ENCODE measurements around the gene CDC45.

- TF ChIP-seq POLR2A (IDR thresholded peaks at IDR 0.05), result no peak
- TF ChIP-seq, protein P1, sequence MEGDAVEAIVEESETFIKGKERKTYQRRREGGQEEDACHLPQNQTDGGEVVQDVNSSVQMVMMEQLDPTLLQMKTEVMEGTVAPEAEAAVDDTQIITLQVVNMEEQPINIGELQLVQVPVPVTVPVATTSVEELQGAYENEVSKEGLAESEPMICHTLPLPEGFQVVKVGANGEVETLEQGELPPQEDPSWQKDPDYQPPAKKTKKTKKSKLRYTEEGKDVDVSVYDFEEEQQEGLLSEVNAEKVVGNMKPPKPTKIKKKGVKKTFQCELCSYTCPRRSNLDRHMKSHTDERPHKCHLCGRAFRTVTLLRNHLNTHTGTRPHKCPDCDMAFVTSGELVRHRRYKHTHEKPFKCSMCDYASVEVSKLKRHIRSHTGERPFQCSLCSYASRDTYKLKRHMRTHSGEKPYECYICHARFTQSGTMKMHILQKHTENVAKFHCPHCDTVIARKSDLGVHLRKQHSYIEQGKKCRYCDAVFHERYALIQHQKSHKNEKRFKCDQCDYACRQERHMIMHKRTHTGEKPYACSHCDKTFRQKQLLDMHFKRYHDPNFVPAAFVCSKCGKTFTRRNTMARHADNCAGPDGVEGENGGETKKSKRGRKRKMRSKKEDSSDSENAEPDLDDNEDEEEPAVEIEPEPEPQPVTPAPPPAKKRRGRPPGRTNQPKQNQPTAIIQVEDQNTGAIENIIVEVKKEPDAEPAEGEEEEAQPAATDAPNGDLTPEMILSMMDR (IDR thresholded peaks at IDR 0.05), result no peak
Measured at GRCh38 chr22:19566279-19567156, 86.8 kb downstream of the CDC45 start.
